Putamen (tissue), 1 donor: Measurements from ENCODE around the gene ATP5IF1.

Source experiments
- DNase-seq: peaks from one replicate; pipeline ENCODE4 v3.0.0-alpha.2; 2016; ENCODE audit warnings: low spot score

The ATP5IF1 gene

DNA sequence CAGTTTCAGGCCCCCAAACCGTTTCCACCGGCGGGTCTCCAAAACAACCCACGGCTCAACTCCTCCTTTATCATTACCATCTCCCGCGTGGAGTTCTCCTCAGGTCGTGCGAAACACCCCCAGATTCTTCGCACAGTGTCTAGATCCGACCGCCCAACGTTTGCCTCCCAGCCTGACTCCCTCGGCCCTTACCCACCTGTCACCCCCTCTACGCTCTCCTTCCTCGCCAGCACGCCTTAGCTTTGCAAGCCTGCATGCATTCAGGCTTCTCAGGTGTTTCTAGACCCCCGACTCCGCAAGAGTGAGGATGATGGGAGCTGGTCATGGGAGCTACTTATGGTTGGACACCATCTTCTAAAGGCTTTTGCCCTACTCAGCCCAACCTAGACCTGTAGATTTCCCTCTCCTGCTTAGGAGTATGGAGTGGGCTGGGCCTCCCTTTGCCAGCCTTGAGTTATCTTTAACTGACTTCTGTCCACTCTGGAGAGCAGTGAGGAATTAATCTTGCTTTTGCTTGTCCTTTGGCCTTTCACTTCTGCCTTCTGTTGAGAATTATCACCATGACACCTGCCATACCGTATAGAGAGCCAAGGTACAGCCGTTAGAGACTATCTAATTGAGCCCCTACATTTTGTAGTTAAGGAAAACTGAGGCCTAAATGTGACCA is 865 bp downstream of the ATP5IF1 start:
- no peak for DNase-seq

DNA sequence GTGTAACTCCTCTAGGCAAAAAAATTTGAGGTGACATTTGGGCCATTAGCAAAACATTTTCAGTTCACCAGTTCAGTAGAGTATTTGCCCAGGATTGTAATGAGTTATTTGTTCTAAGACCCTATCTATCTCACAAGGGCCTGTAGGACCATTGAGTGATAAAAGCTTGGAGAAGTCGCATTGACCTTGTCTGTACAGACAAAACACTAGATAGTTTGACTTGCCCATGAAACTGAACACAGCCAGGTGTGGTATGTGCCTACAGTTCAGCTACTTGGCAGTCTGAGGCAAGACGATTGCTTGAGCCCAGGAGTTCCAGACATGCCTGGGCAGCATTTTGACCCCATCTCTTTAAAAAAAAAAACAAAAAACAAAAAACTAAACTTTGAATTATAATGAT is 3.1 kb downstream of the ATP5IF1 start:
- DNase-seq = no peak

DNA sequence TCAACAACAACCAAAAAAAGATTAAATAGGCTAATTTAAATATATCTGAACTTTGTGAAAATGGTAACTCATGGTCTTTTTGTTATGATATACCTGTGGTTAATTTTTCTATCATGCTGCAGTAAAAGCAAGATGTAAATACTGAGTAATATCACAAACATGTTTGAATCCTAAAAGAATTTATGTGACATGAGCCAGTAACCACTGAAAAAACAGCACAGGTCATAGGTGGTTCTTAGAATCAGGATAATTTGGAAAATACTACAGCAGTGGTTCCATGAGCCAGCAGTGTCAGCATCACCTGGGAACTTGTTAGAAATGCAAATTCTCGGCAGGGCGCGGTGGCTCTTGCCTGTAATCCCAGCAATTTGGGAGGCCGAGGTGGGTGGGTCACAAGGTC is 4.1 kb downstream of the ATP5IF1 start:
- no peak for DNase-seq

DNA sequence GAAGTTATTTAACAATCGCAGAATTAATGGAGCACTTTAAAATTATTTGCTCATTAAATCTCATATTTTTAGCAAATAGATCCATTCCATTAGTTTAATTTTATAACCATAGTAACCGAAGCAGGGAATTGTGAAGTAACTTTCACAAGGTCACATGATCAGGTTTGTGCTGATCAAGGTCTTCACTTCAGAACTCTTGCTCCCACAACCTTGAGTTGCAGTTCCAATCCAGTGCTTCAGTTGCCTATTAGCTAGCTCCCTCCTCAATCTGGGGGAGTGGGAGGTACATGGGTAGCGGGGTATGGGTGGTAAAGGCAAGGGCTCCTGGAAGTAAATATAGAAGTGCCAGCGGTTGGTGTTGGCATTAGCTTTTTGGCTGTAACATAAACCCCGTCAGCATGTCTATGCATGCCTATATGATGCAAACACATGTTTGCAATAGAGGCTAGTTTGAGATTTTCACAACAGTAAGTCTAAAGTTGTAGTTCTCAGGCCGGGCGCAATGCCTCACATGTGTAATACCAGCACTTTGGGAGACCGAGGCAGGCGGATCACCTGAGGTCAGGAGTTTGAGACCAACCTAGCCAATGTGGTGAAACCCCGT is 5.8 kb downstream of the ATP5IF1 start:
- no peak for DNase-seq

DNA sequence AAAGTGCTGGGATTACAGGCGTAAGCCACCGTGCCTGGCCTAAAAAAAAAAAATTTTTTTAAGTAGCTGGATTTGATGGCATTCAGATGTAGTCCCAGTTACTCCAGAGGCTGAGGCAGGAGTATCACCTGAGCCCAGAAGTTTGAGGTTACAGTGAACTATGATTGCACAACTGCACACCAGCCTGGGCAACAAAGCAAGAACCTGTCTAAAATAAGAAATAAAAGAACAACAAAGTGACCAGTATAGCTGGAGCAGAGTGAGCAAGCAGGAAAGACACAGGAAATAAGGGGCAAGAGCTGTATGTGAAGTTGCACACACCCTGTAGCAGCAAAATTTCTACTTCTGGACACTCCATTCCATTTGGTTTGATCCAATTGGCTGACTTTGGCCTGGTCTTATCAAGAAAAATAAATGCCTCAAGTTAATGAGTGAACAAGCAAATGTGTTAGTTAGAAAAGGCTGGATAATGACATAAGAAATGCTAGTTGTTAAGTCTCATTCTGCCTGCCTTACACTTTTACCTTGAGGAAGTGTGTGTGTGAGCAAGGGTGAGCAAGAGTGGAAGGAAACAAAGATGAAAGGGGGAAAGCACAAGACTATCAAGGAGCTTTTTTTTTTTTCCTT is 7.9 kb downstream of the ATP5IF1 start:
- DNase-seq = no peak

DNA sequence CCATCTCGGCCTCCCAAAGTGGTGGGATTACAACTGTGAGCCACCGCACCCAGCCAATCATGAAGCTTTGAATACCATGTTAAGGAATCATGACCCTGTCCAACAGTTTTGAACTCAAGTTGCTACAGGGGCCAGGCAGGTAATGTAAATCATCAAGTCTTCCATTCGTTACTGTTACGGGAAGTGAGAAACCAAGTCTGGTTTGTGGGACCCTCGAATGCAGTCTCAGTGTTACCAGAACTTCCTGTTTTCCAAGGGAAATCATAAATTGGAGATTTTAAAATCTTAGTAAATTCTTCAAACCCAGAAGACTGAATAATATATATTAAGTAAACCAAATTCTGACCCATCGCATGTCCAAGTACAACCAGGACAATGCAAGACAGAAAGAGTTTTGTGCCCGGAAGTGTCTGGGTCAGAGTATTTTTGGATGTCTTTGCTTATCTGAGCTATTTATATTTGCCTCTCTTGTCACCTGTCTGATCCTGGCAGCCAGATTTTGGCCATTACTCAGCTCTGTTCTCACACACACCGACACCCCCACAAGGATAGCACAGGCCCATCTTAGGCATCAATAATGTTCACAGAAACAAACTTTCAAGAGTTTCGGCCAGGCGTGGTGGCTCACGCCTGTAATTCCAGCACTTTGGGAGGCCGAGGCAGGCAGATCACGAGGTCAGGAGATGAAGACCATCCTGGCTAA is 8.8 kb downstream of the ATP5IF1 start:
- DNase-seq = no peak

DNA sequence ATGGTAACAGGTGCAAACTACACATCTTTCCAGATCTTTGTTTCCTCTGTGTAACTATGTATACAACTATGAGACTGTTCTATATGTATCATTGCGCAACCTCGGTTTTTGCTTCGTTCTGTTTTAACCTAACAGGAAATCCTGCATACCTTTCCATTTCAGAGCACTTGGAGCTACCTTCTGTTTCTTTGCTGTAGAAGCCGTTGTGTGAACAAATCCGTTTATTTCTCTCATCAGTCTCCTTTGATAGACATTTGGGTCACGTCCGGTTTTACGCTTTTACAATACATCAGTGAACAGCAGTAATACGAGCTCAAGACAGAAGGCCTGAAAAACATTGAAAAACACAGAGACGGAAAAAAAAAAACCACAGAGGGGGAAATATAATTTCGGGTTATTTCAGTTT is 10.5 kb downstream of the ATP5IF1 start:
- DNase-seq = no peak

DNA sequence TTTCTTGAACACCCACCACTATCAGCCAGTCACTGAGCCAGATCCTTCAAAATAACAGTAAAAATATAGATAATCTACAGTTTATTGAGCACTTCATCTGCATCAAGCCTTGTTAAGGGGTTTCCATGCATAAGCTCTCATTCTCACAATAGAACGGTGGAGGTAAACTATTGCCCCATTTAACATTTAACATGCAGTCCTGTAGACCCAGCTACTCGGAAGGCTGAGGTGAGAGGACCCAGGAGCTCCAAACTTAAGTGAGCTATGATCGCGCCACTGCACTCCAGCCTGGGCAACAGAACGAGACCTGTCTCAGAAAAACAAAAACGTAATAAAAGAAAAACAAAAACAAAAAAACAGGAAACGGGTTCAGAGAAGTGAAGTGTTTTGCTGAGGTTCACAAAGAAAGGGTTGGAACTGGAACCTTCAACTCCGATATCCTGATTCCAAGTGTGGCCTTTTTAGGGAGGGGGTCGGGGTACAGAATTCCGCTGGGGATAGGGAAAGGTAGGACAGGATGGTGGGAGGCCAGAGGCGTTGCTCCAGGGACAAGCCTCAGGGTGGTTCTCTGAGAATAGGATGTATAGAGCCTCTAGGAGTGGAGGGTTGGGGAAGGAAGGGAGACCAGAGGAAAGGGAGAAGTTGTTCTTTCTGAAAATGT is 11.8 kb downstream of the ATP5IF1 start:
- DNase-seq = no peak

DNA sequence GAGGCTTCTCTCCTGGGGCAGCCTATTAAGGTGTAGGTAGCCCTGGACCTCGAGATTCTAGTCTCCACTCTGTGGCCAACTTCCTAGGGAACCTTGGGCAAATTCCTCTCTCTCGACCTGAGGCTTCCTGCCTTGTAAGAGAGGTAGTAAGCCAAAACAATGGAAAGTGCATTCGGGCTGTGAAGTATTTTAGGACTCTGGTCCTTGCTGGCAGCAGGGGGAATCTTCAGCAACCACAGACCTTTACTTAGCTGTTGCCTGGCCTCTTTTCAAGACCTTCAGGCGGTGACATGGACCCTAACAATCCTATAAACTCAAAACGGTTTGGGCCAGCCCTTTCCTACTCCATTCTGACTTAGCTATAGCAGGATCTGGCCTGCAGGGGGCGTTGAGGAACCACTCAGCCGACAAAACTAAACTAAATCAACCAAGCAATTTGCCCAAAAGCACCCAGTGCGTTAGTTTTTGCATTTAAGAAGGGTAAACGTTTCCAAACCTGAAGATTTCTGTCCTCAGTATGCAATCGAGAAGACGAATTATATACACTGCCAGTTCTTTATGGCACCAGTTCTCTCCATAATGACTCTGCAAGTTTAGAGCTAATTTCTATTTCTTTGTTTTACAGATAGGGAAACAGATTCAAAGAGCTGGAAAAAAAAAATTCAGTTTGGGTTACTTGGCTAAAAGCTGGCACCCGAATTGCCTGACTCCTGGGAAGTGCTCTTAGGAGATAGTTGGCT is 12.5 kb downstream of the ATP5IF1 start:
- peak; percentile 78 for DNase-seq

DNA sequence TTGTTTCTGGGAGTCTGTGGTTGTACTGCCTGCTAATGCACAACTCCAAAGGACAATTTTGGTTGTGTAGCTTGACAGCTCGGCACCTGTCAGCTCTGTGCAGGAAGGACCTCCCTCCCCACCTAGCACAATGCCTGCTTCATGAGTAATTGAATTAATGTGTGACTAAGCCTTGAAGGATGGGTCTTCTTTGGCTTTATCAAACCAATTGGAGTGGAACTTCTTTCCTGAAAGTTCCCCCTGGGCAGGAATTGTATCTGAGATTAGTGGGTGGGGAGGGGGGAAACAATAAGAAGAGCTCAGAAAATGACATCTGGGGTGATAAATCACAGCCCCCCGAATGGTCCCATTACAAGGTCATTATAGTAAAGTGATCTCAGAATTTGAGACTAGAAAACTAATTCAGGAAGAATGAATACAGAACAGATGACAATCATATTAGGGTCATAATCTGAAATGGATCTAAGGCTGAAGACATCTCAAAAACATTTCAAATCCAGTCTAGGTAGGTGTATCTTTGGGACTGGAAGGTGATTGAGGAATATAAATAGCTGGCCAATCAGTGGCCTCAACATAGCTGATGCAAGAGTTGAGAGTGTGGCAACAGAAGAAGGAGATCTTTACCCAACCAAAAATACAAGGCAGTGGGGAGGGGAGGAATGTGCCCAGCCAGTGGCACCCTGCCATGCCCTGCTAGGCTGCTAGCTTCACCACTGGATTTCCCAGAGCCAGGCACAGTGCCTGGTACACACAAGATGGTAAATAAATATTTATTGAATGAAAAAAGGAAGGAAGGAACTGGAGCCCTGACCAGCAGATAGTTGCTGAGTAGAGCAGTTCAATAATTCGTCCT is 13.3 kb downstream of the ATP5IF1 start:
- DNase-seq = no peak

DNA sequence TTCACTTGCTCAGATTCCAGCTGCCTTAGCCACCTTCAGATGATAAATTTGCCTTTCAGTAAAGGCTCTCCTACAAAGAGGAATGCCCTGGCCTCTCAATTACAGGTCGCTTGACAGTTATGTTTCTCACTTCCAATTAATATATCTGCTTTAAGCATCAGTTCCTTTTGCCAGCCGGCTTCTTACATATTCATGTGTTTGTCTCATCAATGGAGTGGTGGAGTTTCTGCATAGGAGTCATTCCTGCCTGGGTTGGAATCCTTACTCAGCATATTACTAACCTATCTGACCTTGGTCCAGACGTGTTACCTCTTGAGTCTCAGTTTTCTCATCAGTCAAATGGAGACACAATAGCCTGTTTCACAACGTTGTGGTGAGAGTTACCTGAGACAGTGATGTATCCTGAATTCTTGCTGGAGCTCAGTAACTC is 14.0 kb downstream of the ATP5IF1 start:
- no peak for DNase-seq

DNA sequence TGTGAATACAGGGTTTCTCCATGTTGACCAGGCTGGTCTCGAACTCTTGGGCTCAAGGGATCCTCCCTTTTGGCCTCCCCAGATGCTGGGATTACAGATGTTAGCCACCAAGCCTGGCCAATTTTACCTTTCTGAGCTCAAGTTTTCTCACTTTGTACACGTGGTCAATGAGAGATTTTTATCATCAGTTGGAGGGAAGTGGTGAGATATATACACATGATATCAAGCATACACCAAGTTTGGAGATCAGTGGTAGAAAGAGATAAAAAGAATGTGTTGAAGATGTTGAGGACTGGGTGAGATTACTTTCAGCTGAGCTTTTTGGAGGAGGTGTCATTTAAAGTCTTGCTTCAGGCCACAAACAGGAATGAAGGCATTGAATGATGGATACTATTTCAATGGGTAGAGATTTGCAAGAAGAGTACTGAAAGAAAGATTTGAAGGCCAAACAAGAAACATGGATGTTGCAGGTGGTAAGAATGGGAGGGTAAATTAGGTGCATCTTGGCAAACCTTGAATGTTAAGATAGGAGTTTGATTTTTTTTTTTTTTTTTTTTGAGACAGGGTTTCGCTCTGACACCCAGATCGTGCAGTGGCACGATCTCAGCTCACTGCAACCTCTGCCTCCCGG is 20.4 kb downstream of the ATP5IF1 start:
- DNase-seq = no peak

DNA sequence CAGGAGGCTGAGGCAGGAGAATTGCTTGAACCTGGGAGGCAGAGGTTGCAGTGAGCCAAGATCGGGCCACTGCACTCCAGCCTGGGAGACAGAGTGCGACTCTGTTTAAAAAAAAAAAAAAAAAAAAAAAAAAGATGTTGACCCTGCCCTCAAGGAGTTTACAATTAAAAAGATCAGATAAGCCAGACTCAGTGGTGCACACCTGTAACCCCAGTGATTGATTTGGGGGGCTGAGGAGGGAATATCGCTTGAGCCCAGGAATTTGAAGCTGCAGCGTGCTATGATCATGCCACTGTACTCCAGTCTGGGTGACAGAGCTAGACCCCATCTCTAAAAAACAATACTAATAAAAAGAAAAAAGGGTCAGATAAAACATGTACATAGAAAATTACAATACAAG is 21.8 kb downstream of the ATP5IF1 start:
- no peak for DNase-seq

DNA sequence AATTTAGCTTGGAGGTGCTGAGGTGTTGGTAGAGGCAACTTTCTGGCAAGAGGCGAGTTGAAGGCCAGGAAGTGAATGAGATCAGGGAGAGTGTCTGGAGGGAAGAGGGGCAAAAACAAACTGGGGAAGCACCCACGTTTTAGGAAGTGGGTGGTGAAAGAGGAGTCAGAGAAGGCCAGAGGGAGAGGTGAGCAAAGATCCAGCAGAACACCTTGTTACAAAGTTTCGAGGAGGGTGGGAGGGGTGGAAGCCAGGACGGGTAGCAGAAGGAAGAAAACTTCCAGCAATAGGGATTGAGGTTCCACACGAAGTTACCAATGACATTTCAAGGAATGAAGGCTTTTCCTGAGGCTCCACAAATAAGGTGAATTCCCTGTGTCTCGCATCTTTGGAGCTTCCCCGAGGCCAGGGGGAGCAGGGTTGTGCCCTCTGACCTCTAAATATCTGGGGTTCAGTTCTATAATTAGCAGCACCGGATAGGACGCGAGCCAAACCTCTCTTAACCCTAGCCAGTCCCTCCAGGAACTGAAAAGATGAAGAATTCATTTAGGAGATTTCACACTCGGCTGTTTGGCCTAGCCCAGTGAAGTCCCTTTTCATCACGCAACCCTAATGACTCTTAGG is 22.8 kb downstream of the ATP5IF1 start:
- no peak for DNase-seq

DNA sequence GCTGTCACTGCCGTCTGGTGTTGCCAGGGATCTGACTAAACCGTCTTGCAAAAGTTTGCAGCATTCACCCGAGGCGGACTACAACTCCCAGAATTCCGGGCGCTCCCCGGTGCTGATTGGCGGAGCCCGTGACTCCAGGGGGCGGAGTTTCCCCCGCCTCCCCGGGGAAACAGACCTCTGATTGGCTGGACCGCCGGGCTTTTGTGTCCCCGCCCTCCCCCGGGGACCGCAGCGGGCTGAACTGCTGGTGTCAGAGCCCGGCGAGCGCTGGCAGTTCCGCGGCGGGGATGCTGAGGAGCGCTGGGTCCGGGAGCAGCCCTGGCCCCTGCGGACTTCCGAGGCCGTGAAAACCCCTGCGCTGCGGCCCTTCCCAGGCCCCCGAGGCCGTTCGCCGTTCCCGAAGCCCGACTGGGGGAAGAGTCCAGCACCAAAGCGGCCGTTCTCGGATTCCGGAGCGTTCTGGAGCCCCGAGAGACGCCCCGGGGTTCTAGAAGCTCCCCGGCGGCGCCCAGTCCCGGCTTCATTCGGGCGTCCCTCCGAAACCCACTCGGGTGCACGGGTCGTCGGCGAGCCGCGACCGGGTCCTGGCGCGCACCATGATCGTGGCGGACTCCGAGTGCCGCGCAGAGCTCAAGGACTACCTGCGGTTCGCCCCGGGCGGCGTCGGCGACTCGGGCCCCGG is 23.5 kb downstream of the ATP5IF1 start, which contains the start of gene SESN2:
TSS of gene SESN2 (plus strand) at position 267 of the 682 bp plus-strand sequence. CDS start at position 597, 330 bp downstream.
- peak; percentile 97 for DNase-seq

DNA sequence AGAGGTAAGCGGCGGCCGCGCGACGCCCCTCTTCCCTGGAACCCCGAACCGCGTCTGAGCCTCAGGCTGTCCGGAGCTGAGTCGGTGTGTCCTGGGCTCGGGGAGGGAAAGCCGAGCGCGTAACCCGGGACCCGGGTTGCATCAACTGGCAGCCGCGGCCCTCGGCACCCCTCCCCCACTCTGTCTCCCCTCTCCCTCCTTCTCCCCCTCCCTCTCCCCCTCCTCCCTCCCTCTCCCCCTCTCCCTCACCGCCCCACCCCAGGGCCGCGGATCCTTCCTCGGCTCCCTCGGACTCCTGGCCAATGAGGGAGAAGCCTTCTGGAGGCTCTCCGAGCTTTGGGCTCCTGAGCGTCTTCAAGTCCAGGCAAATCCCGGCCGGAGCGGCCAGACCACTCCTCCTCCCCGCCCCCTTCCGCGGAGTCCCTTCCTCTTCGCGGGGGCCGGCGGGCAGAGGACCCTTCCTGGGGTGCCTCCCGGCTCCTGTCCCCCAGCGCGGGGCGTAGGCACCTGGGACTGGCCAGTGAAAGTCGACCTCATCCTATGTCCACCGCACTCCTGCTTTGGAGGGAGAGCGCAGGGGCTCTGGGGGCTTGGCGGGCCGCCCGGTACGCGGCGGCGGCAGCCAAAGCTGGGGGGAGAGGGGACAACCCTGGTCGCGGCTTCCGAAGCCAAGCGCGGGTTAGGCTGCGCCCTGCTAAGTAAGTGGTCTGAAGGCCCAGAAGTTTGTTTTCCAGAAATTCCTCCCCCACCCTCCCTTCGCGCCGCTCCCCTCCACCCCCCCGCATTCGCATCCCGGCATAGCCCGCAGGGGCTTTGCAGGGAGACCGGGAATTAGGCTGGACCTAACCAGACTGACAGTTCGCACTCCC is 24.2 kb downstream of the ATP5IF1 start:
- peak; percentile 28 for DNase-seq

DNA sequence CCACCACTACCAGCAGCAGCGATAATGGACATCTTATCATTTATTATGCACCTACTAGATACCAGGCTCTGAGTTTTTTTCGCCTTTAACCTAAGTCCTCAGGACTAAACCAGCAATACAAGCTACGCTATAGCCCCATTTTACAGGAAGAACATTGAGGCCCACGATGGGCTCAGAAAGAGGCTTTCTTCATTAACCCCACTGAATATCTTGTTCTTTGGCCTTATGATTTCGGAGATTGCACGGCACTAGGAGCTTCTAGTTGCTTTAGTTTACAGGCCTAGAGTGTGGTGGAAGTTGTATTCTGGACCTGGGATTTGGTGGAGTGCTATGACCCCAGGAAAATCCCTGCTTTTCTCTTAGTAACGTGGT is 24.9 kb downstream of the ATP5IF1 start:
- no peak for DNase-seq

DNA sequence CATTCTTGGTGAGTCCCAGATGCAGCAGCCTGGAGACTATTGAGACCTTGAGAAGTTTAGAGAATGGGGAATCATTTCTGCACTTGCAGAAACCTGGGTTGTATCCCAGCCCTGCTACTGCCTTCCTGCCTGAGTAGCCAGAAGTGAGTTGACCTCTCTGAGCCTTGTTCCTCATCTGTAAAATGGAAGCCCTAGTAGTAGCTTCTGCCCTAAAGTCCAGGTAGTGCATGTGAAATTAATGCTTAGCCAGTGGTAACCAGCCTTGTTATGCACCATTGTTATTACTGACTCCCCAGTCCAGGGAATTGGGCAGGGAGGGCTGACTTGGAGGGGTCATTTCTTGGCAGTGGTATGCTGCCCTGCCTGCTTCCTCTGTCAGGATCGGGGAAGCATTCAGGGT is 29.0 kb downstream of the ATP5IF1 start:
- no peak for DNase-seq
